ENCODE results near the gene TRIM59.

Gene TRIM59

DNA sequence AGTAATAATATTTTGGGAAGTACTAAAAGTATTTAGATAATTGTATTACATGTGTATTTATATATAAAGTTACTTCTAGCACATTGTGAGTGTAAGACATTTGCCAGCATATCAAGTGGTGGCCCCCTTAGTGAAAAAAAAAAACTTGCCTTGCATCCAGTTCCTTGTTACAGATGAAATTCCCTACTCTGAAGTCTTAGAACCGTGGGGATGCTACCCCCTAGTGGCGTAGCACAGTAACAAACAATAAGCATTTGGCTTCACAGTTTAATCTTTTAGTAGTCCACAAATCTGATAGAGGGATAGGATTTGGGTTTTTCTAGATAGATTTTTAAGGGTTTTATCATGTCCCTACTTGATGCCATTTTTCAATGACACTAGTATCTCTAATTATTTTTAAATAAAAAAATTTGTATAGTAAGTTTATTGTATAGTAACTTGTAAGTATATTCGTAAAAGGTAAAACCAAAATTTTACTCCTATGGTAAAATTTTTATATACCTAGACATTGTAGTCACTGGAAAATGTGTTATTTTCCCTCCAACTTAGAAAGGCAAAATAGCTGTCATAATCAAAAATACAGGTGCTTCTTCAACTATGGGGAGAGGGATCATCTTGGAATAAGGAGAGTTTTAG is 35.9 kb downstream of the TRIM59 start:
- peak; percentile 73 for DNase-seq
- in situ Hi-C loops (cut with MboI; ENCODE audit: low pct_unique_long_range_greater_than_20kb, low sequenced_read_pairs): no loop called here

DNA sequence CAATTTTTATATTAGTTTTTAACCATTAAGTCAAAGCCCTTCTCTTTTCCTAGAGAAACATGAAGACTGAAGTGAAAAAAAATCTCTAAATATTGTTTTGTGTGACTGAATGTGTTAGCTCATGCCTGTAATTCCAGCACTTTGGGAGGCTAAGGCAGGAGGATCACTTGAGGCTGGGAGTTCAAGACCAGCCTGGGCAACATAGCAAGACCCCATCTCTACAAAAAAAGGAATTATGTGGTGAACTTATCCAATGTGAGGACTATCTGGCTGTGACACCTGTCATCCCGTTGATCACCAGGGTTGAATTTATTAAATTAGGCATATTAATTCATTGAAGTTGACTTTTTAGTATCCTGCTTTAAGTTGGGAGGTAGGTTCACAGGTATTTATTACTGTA is 37.1 kb downstream of the TRIM59 start:
- in situ Hi-C loops (cut with MboI; ENCODE audit: low pct_unique_long_range_greater_than_20kb, low sequenced_read_pairs): no loop called here
- no peak for DNase-seq

DNA sequence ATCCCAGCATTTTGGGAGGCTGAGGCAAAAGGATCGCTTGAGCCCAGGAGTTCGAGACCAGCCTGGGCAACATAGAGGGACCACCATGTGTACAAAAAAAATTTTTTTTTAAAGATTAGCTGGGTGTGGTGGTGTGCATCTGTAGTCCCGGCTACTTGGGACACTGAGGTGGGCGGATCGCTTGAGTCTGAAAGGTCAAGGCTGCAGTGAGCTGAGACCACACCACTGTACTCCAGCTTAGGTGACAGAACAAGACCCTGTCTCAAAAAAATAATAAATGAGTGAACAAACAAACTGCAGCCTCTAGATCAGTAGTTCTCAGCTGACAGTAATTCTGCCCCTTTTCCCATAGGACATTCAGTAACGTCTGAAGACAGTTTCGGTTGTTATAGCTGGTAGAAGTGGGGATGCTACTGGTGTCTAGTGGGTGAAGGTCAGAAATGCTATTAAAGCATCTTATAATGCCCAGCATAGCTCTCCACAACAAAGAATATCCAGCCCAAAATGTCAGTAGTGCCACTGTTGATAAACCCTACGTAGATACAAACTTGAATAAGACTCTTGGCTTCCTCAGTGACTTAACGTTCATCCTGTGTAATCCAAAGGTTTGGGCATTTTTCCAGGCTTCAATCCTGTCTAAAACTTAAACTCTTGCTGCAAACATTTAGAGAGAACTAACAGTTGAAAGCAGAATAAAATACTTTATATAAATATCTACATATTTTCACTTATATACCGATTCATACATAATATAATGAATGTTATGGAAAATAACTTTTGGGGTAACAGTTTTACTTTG is 39.6 kb downstream of the TRIM59 start:
- no peak for DNase-seq
- in situ Hi-C loops (cut with MboI; ENCODE audit: low pct_unique_long_range_greater_than_20kb, low sequenced_read_pairs): no loop called here

GRCh38 chr3:160403796-160404470 is 45.7 kb downstream of the TRIM59 start:
- in situ Hi-C loops (cut with MboI; ENCODE audit: low pct_unique_long_range_greater_than_20kb, low sequenced_read_pairs): no loop called here
- DNase-seq: peak; percentile 34

DNA sequence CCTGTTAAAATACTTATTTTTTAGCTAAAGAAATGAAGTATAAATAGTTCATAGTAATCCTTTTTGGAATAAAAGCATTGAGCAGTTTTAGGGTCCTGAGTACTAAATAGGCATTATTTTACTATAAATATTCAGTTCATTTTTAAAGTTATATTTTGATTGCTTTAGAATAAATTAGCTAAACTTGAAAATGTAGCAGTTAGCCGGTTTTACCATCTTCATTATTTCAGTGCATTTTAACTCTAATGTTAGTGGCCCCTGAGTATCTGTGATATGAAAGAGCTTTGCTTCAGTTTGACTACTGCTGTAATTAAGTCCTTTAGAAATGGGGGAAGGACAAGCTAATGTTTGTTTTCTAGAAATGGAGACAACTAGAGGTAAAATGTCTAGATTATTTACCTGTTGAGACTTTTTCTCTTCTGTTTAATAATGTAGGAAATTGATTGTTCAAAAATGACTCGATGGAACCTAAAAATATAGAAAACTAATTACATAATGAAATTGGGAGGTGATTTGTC is 46.5 kb downstream of the TRIM59 start:
- DNase-seq: no peak
- in situ Hi-C loops (cut with MboI; ENCODE audit: low pct_unique_long_range_greater_than_20kb, low sequenced_read_pairs): no loop called here

DNA sequence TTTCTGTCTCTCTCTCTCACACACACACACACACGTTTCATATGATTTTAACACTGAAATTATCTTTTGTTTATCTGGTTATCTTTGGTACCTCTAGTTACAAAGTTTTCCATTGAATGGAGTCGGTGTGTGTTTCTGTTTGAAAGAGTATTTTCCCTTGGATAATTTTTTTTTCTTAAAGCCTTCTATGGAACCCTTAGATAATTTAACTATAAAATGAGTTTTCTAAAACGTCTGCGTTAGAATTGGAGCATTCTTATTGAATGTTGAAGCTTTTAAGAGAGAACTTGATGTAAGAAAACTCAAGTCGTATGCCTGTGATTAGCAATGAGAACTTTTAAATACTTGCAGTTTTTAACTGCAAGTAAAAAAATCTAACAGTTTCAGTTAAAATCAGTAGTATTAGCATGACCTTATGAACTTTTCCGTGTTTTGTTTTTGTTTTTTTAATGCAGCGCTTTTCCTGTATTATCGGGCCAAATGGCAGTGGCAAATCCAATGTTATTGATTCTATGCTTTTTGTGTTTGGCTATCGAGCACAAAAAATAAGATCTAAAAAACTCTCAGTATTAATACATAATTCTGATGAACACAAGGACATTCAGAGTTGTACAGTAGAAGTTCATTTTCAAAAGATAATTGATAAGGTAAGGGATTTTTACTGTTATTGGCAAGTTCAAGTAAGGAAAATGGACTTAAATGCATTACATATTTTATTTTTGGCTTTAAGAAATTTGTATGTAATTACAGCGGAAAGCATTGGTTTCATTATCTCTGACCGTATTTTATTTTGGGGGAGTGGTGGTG is 47.2 kb downstream of the TRIM59 start:
- in situ Hi-C loops (cut with MboI; ENCODE audit: low pct_unique_long_range_greater_than_20kb, low sequenced_read_pairs): no loop called here
- DNase-seq: no peak

DNA sequence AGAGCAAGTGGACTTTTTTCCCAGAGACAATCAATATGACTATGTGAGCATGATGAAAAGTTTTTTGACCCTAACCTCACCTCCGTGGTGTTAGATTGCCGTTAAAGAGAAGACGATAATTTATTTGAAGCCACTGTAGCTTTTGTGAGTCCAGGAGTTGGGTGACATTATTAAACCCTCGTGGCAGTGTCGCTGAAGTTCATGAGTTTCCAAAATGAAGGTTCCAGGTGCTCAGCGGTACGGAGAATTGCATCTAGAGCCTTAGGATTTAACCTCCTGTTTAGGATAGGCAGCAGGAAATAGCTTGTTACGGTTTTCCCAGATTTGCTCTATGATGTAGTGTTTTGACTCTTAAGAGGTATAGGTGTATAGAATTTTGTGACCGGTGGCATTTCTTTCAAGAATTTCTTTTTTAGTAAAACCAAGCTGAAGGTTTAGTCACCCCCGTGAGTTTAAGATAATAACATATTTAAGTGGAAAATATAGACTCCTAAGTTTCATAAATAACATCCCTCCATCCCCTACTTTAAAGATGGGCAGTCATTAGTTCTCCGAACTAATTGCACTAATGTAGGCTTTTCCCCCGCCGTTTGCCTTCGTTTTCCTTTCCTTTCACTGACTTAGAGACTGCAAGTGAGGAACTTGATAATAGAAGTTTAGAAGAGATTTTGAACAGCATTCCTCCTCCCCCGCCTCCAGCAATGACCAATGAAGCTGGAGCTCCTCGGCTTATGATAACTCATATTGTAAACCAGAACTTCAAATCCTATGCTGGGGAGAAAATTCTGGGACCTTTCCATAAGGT is 48.1 kb downstream of the TRIM59 start:
- DNase-seq: peak; percentile 78
- in situ Hi-C loops (cut with MboI; ENCODE audit: low pct_unique_long_range_greater_than_20kb, low sequenced_read_pairs): no loop called here

DNA sequence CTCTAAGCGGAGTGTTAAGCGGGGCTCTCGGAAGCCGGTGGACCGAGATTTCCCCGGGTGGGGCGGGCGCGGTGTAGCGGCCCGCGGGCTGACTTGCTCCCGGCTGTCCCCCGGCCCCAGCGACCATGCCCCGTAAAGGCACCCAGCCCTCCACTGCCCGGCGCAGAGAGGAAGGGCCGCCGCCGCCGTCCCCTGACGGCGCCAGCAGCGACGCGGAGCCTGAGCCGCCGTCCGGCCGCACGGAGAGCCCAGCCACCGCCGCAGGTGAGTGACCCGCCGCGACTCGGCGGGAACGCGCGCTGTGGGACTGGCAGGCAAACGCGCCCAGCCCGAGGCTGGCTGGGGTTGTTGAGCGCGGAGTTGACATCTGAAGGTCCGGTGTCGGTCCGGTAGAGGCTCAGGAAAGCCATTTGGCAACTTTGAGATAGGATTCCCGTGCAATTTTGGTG is 48.9 kb downstream of the TRIM59 start:
- in situ Hi-C loops (cut with MboI; ENCODE audit: low pct_unique_long_range_greater_than_20kb, low sequenced_read_pairs): no loop called here
- no peak for DNase-seq

DNA sequence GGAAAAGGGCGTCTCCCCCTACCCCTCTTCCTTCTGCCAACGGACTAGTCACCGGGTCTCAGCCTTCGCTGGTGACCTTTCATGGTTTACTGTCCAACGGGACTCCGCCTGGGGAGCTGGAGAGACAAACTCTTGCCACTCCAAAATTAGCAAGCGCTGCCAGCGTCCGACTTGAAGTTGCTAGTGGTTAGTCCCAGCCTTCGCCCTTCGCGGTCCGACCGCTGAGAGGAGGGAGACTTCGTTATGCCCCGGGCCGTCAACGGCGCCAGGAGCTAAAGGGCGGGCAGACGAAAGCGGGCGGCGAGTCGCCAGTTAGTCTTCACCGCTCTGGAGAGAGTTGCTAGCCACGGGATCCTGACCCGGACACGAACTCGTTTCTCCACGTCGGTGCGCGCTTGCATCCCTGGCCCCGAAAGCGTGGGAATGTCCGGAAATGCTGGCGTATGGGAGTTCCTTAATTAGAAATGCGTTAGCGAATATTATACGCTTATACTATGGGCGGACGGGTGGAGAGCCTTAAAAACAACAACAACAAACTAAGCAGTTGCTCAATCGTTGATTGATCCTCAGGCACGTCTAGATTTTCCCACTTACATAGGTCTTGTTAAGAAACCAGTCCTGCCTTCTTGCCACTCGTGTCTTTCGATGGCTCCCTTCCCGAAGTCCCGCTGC is 49.4 kb downstream of the TRIM59 start:
- in situ Hi-C loops (cut with MboI; ENCODE audit: low pct_unique_long_range_greater_than_20kb, low sequenced_read_pairs): no loop called here
- peak; percentile 49 for DNase-seq

DNA sequence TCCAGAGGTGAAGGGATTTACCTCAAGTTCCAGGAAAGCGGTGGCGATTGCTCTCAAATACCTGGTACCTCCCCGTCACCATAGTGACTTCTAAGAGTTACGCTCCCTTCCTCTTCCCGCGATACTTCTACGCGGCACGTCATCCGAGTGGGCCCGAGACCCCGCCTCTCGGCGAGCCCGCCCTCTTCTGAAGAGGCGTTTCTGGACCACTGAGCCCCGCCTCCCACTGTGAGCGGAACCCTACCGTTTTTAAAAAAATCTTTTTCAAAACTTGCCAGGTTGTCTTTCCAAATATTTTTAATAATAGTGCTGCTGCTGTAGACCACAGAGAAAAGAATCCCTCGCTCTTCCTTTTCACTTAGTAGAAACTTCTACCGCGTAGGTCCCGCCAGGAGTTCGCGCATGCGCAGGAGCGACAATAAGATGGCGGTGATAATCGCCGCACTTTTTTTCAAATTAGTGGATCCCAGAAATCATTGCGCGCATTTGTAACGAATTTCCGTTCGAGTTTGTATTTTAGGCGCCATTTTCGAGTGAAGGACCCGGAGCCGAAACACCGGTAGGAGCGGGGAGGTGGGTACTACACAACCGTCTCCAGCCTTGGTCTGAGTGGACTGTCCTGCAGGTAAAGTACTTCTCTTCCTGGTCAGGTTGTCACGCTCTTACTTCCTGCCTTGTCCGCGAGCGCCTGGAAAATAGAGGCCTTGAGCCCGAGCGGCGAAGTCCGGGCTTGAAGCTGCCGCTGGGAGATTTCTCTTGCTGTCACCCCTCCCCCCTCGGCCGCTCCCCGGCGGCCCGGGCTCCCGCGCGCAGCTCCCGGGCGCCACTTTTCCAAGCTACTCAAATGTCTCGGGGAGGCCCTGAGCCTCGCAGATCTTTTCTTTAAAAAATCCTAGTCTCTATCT is 50.2 kb downstream of the TRIM59 start, which contains the start of the genes IFT80 and SMC4:
Gene IFT80, minus strand, starts transcription at position 101 of the 905 bp plus-strand sequence. CDS start 14,625 bp downstream, outside the sequence.
Gene SMC4, plus strand, starts transcription at position 526 of the 905 bp plus-strand sequence. CDS start 1,177 bp downstream, outside the sequence.
- in situ Hi-C loops (cut with MboI; ENCODE audit: low pct_unique_long_range_greater_than_20kb, low sequenced_read_pairs): no loop called here

DNA sequence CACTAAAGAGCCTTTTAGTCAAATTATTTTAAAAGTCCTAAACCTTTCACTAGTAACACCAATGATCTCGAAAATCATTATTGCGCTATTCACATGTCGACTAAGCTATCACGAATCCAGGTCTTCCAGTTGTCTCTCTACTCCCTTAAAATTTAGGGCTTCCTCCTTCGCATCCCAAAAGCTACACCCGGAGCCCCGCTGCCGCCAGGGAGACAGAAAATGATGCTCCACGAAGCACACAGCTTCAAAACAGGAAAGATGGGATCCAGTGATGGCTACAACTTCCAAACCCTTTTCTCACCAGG is 50.8 kb downstream of the TRIM59 start:
- in situ Hi-C loops (cut with MboI; ENCODE audit: low pct_unique_long_range_greater_than_20kb, low sequenced_read_pairs): no loop called here
- no peak for DNase-seq

More for the DNA sequence above, 50.2 kb downstream of the TRIM59 start, which contains the start of the genes IFT80 and SMC4:
- peak; percentile 96 for DNase-seq

- DNase-seq: no peak
- in situ Hi-C loops (cut with MboI; ENCODE audit: low pct_unique_long_range_greater_than_20kb, low sequenced_read_pairs): no loop called here
Measured at GRCh38 chr3:160395297-160395696, 54.3 kb downstream of the TRIM59 start.

- in situ Hi-C loops (cut with MboI; ENCODE audit: low pct_unique_long_range_greater_than_20kb, low sequenced_read_pairs): no loop called here
- DNase-seq: no peak
Measured at GRCh38 chr3:160394009-160394392, 55.6 kb downstream of the TRIM59 start.

DNA sequence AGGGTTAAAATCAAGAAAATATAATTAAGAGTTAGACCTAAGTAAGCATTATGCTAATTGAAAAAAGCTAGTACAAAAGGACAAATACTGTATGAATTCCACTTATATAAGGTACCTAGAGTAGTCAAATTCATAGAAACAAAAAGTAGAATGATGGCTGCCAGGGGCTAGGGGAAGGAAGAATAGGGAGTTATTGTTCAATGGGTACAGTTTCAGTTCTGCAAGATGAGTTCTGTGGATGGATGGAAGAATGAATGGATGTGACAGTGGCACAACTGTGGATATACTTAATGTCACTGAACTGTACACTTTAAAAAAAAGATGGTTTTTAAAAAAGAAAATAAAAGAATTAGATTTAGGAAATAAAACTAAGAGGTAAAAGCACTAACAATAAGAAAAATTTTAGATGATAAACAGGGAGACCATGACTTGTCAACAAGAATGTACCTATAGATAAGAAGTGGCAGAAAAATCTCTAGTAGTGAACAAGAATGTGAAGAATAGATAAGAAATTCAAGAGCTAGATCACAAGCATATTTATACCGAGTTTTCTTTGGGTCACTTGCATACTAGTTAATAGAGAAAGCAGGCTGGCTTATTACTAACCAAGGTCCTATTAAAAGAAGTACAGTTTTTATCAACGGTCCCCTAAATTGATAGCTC is 56.1 kb downstream of the TRIM59 start:
- in situ Hi-C loops (cut with MboI; ENCODE audit: low pct_unique_long_range_greater_than_20kb, low sequenced_read_pairs): no loop called here
- no peak for DNase-seq

- in situ Hi-C loops (cut with MboI; ENCODE audit: low pct_unique_long_range_greater_than_20kb, low sequenced_read_pairs): no loop called here
- no peak for DNase-seq
Measured at GRCh38 chr3:160392798-160393197, 56.8 kb downstream of the TRIM59 start.

GRCh38 chr3:160390565-160391138 is 58.9 kb downstream of the TRIM59 start:
- DNase-seq: no peak

More at GRCh38 chr3:160390565-160391138, 58.9 kb downstream of the TRIM59 start:
- in situ Hi-C loops (cut with MboI; ENCODE audit: low pct_unique_long_range_greater_than_20kb, low sequenced_read_pairs): no loop called here

Data from KBM-7 (cell line).